Measurements from ENCODE around the gene CAMSAP1. TPM values are rescaled to one million over a fixed set of nuclear protein-coding genes. Genes with fewer than 3 reads are reported as not detected.

Gene CAMSAP1
- total and polyA plus RNA-seq, 9 of the 15 experiments (the other 6 are each of a cell fraction or from before 2014, with no cell fraction given): 1.5 to 28.8 (median 14.3) TPM

GRCh38 chr9:135877791-135878527 lies 29.4 kb downstream of the CAMSAP1 start:
- Histone ChIP-seq H3K79me2 (ENCODE audit: control insufficient read depth, insufficient read depth, low read length) (peaks cover 83% of the 10 kb centered on the region), H3K9ac (ENCODE audit: insufficient read depth in 1 of 2, low read depth in 2 of 2, low read length in 2 of 2) (peak overlapping the region in 1 of 2 experiments; percentile 17; a peak in 1 of 4 replicates), H3K9me1 (ENCODE audit: control insufficient read depth, insufficient read depth, low read length) (no peaks in the 10 kb centered on the region), H3K36me3 (ENCODE audit: control insufficient read depth, insufficient read depth, low read length) (peaks cover 41% of the 10 kb centered on the region; the same call in 2 of the 3 replicates), H3K27ac (ENCODE audit: extremely low read depth, low read depth, low read length) (no peak overlapping the region), H3K4me3 (no peak overlapping the region), H3K4me1 (replicated peaks in 1 of 2; ENCODE audit: control insufficient read depth in 2 of 2, insufficient read depth in 2 of 2, low read length in 2 of 2) (peaks cover 6 to 11% of the 10 kb centered on the region in 2 experiments; a peak in 3 of 5 replicates), H2AFZ (ENCODE audit: low read depth, low read length) (no peak overlapping the region), H4K20me1 (replicated peaks; ENCODE audit: control insufficient read depth, insufficient read depth, low read length) (peaks cover 18% of the 10 kb centered on the region; the same call in 1 of the 2 replicates), H3K9me3 (replicated peaks; ENCODE audit: control insufficient read depth, insufficient read depth, low read depth, low read length) (no peaks in the 10 kb centered on the region), H3K27me3 (ENCODE audit: control insufficient read depth in 2 of 2, insufficient read depth in 2 of 2, low read length in 2 of 2) (no peaks in the 10 kb centered on the region), H3K4me2 (ENCODE audit: insufficient read depth, low read length) (no peak overlapping the region)
- intact Hi-C loops (cut with micrococcal nuclease): no loop called here
- ATAC-seq: no peak
- in situ Hi-C loops (cut with MboI): no loop called here
- no TSS peak for BruUV-seq (replicated peaks)
- POLR2A ChIA-PET: no interaction called here
- 88% methylated on average over 11 of the region's 11 CpGs for WGBS (ENCODE audit: insufficient coverage, low coverage, missing lambda C conversion rate)
- no peak for DNase-seq (ENCODE audit: extremely low read depth in 1 of 4, low spot score in 3 of 4)
- CTCF ChIA-PET (ENCODE audit: low intra/inter-chr PET ratio): no interaction called here
- no peak for FAIRE-seq
- TF ChIP-seq CHCHD3 (CRISPR knock-in tag; IDR thresholded peaks at IDR 0.05): no peak
- TF ChIP-seq DACH1 (IDR thresholded peaks at IDR 0.05; ENCODE audit: partially characterized antibody): no peak
- no peak for TF ChIP-seq GTF2B (IDR thresholded peaks at IDR 0.05; ENCODE audit: extremely low read depth, insufficient read length)
- TF ChIP-seq CC2D1A (IDR thresholded peaks at IDR 0.05): no peak
- TF ChIP-seq PURB (CRISPR knock-in tag; IDR thresholded peaks at IDR 0.05; ENCODE audit: low read depth): no peak
- TF ChIP-seq ZNF311 (CRISPR knock-in tag; IDR thresholded peaks at IDR 0.05): no peak
- no peak for TF ChIP-seq CBX8 (IDR thresholded peaks at IDR 0.05; ENCODE audit: borderline replicate concordance, extremely low read depth, low read depth, low read length, poor library complexity, severe bottlenecking)
- TF ChIP-seq MTA2 (IDR thresholded peaks at IDR 0.05; ENCODE audit: low read depth): no peak
